Adrenal gland (tissue), 12 donors: Measurements from ENCODE around the gene POLDIP3. TPM values are rescaled to one million over a fixed set of nuclear protein-coding genes. Genes with fewer than 3 reads are reported as not detected.

Experiments used
- DNase-seq, 7 donors: peaks; one replicate each; pipeline ENCODE4 v3.0.0-alpha.2; 2019 to 2020
- H3K27ac ChIP-seq, 5 donors: fragments of 200-600 bp; sonication (generic) in 4 of 5; 1 replicate in 3 of 5; 2 replicates in 2 of 5; pipeline versions ENCODE4 v1.5.1 to v1.8.0; 2016 to 2020; ENCODE audit warnings: mild to moderate bottlenecking in 1 of 5
- H3K27me3 ChIP-seq: fragments of 200-600 bp; 2 replicates; pipeline ENCODE4 v1.8.0; 2021
- H3K36me3 ChIP-seq, 2 donors: fragments of 200-600 bp; replicated peaks in 1 of 2; 1 replicate in 1 of 2; 2 replicates in 1 of 2; pipeline versions ENCODE4 v1.5.1 to v1.8.0; 2018 to 2022
- H3K4me1 ChIP-seq, 2 donors: fragments of 200-600 bp; replicated peaks in 1 of 2; 1 replicate in 1 of 2; 2 replicates in 1 of 2; pipeline versions ENCODE4 v1.5.1 to v1.8.0; 2018 to 2021
- H3K4me3 ChIP-seq, 4 donors: fragments of 200-600 bp; sonication (generic) in 3 of 4; one replicate each; pipeline ENCODE4 v1.5.1; 2016 to 2018
- H3K9me3 ChIP-seq, 3 donors: fragments of 200-600 bp; sonication (generic) in 1 of 3; replicated peaks in 1 of 3; 1 replicate in 2 of 3; 2 replicates in 1 of 3; pipeline versions ENCODE4 v1.5.1 to v1.8.0; 2016 to 2021
- POLR2A ChIP-seq, 2 donors: fragments of 450-650 bp; IDR thresholded peaks; one replicate each; pipeline ENCODE4 v1.6.1; 2017; ENCODE audit warnings: antibody characterized with exemption in 2 of 2, mild to moderate bottlenecking in 2 of 2, moderate library complexity in 1 of 2
- WGBS, 4 donors: extraction: QIAGEN DNeasy Blood & Tissue Kit in 2 of 4; methylation state at CpG; one replicate each; pipeline versions ENCODE4 v1.1.5 to v1.1.7; 2013 to 2017; 5-methylcytosine and 5-hydroxymethylcytosine counted together
- intact Hi-C, 2 donors: fragments of 100-400 bp; cut with DNase I; formaldehyde crosslinking; loops; one replicate each; pipeline versions ENCODE4 v1.14.1 to v1.15.0; 2022 to 2023
- polyA plus RNA-seq, 3 donors: library from polyadenylated mRNA; stranded (reverse); fragments of 200-250 nt in 2 of 3; fragments of 350-450 nt in 1 of 3; fragmentation: Illumina TruSeq in 1 of 3; extraction: RNeasy Lipid Tissue Mini Kit (QIAGEN cat#74804) in 1 of 3; gene quantifications; one replicate each; pipeline ENCODE4 v1.2.3, GENCODE V29; 2013 to 2014
- total RNA-seq, 9 donors: library from RNA; depleted of rRNA in 4 of 9; stranded (reverse); fragments of >200 nt in 4 of 9; fragments of 120-200 nt in 1 of 9; fragmentation: NEBNext Ultra II Directional in 1 of 9; extraction: Animal tissue kit (Norgen Biotek cat#: 25700) in 1 of 9; gene quantifications; one replicate each; pipeline versions ENCODE4 v1.1.0 to v1.2.4, GENCODE V29; 2013 to 2023
- TF ChIP-seq, protein P1 (sequence below), 6 experiments: fragments of 450-650 bp in 4 of 6; fragments of 200-600 bp in 2 of 6; sonication (generic) in 1 of 6; IDR thresholded peaks; 1 replicate in 5 of 6; 2 replicates in 1 of 6; pipeline versions ENCODE4 v1.5.1 to v1.8.0; 2016 to 2021; ENCODE audit warnings: antibody characterized with exemption in 6 of 6, mild to moderate bottlenecking in 2 of 6, moderate library complexity in 1 of 6
- donor health status: healthy with polysubstance abuse.
- donor health status: Bipolar disorder and iron deficiency.
- donor health status: DM: yes; HTN: yes; CAD: no.
- donor health status: DM: no; HTN: no; CAD: no.
- donor health status: DM: no; HTN: no; CAD: no.
- donor health status: DM: yes; HTN: yes; CAD: no.

Gene POLDIP3
- total and polyA plus RNA-seq, 12 donors = 18.7 to 80.2 (median 45.4) TPM

DNA sequence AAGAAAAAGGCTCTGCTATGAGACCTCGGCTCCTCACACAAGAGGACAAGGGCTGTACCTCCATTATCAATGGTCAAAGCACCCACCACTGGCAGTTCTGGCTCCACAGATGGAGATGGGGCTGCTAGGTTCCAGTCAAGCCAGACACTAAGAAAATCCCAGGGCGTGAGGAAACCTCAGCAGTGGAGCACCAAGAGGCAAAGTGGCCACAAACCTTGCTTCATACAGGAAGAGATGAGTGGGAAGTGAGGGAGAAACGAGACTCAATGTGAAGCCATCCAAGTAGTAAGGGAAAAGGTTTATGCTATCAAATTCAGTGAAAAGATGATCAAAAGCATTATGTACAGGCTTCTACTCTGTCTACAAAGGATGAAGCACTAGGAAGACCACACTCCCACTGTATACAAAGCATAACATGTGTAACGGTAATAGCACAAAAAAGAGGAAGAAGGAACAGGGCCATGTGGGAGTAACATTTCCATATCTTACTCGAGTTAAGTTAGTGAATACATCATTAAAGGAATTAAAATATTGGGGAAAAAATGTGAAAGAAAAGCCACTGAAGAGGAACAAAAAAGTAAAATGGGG lies 27.0 kb downstream of the POLDIP3 start:
- Histone ChIP-seq H3K4me3 (no peak overlapping the region), H3K27me3 (no peaks in the 10 kb centered on the region), H3K4me1 (no peaks in the 10 kb centered on the region), H3K36me3 (peaks cover 0 to 88% of the 10 kb centered on the region in 2 donors), H3K27ac (no peak overlapping the region), H3K9me3 (no peaks in the 10 kb centered on the region)
- TF ChIP-seq, protein P1, sequence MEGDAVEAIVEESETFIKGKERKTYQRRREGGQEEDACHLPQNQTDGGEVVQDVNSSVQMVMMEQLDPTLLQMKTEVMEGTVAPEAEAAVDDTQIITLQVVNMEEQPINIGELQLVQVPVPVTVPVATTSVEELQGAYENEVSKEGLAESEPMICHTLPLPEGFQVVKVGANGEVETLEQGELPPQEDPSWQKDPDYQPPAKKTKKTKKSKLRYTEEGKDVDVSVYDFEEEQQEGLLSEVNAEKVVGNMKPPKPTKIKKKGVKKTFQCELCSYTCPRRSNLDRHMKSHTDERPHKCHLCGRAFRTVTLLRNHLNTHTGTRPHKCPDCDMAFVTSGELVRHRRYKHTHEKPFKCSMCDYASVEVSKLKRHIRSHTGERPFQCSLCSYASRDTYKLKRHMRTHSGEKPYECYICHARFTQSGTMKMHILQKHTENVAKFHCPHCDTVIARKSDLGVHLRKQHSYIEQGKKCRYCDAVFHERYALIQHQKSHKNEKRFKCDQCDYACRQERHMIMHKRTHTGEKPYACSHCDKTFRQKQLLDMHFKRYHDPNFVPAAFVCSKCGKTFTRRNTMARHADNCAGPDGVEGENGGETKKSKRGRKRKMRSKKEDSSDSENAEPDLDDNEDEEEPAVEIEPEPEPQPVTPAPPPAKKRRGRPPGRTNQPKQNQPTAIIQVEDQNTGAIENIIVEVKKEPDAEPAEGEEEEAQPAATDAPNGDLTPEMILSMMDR (IDR thresholded peaks at IDR 0.05) = no peak
- no peak for TF ChIP-seq POLR2A (IDR thresholded peaks at IDR 0.05)
- no peak for DNase-seq
- 73 to 80% (median 76%) methylated on average over 5 of the region's 5 CpGs for WGBS, 4 donors
- intact Hi-C loops = no loop called here

DNA sequence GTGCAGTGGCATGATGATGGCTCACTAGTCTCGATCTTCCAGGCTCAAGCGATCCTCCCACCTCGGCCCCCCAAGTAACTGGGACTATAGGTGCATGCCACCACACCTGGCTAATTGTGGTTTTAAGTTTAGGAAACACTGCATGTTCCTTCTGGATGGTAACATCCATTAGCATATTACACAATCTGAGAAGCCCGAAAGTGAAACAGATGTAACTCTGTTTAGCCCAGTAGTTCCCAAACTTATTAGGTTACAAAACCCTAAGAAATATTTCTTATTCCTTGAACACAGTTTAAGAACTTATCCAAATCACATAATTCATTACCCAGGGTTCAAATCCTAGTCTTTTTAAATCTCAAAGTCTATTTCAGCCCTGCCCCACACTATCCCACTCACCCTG lies 28.3 kb downstream of the POLDIP3 start:
- no peak for TF ChIP-seq POLR2A (IDR thresholded peaks at IDR 0.05)
- TF ChIP-seq, protein P1 (IDR thresholded peaks at IDR 0.05) = no peak
- Histone ChIP-seq H3K9me3 (no peaks in the 10 kb centered on the region), H3K4me3 (no peak overlapping the region), H3K27ac (no peak overlapping the region), H3K27me3 (no peaks in the 10 kb centered on the region), H3K4me1 (peaks cover 0 to 6% of the 10 kb centered on the region in 2 donors), H3K36me3 (peaks cover 0 to 75% of the 10 kb centered on the region in 2 donors)
- no peak for DNase-seq
- intact Hi-C loops = no loop called here
- WGBS, 4 donors = 81 to 95% (median 86%) methylated on average over 4 of the region's 4 CpGs

DNA sequence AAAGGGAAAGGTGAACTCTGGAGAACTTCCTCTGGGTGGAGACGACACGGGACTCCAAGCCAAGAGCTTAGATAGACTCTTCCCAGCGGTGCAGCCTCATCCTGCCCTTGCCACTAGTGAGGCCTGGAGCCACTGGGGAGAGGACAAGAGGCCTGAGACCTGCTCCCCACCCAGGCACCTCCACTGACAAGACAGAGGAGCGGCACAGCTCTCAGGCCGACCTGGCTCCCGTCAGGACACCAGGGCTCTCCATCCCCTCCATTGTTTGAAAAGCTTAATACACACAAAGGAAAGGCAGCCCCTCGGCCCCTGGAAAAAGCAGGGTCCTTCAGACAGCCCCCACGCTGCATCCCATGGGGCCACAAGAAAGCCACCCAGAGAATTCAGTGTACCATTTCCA lies 29.6 kb downstream of the POLDIP3 start:
- Histone ChIP-seq H3K36me3 (peaks cover 0 to 62% of the 10 kb centered on the region in 2 donors), H3K27ac (no peak overlapping the region), H3K4me3 (no peak overlapping the region), H3K4me1 (peaks cover 0 to 9% of the 10 kb centered on the region in 2 donors), H3K27me3 (no peaks in the 10 kb centered on the region), H3K9me3 (no peaks in the 10 kb centered on the region)
- no peak for DNase-seq
- TF ChIP-seq, protein P1 (IDR thresholded peaks at IDR 0.05) = no peak
- TF ChIP-seq POLR2A (IDR thresholded peaks at IDR 0.05) = no peak
- WGBS, 4 donors = 79 to 89% (median 86%) methylated on average over 7 to 8 of the region's 8 CpGs
- intact Hi-C loops = no loop called here

DNA sequence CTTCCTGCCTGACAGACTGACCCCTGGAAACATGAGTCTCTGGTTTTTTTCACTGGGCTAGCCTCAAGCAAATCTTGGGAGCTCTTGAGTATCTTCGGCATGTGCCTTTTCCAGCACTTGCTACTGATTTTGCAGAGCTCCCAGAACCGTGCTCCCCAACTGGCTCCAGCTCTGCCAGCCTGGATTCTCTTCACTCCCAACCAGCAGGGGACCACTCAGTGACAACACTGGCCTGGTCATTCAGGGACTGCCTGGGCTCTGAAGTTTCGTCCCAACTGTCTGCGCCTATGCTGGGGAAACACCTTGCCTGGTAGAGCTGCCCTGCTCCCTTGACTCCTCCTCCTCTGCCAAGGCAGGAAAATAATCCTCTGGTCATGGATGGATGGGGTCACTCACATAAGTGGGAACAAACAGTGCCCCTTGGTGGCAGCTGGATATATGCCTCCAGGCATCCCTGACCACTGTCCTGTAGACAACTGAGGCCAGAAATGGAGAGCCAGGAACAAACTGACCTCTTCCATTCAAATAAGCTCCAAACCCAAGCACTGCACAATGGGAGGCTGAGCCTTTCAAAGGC lies 30.2 kb downstream of the POLDIP3 start:
- peaks cover 0 to 56% of the 10 kb centered on the region in 2 donors for H3K36me3 ChIP-seq

More for the DNA sequence above, 30.2 kb downstream of the POLDIP3 start:
- TF ChIP-seq, protein P1 (IDR thresholded peaks at IDR 0.05) = no peak
- no peak for TF ChIP-seq POLR2A (IDR thresholded peaks at IDR 0.05)
- Histone ChIP-seq H3K4me1 (peaks cover 0 to 9% of the 10 kb centered on the region in 2 donors), H3K27ac (no peak overlapping the region), H3K4me3 (no peak overlapping the region), H3K27me3 (no peaks in the 10 kb centered on the region), H3K9me3 (no peaks in the 10 kb centered on the region)
- WGBS, 4 donors = 88 to 100% (median 94%) methylated on average over 4 of the region's 4 CpGs
- DNase-seq = no peak
- intact Hi-C loops = no loop called here
